Psoas muscle (tissue), 8 donors: ENCODE results near the gene ESYT1. TPM values are rescaled to one million over a fixed set of nuclear protein-coding genes. Genes with fewer than 3 reads are reported as not detected.

Source experiments
- ATAC-seq, 4 donors: fragments of 200-7000 bp; cut with Tn5 transposase; one replicate each; pipeline ENCODE4 v1.9.1; 2020; ENCODE audit warnings: moderate library complexity in 3 of 4, mild to moderate bottlenecking in 2 of 4
- DNase-seq, 2 donors: peaks; one replicate each; pipeline ENCODE4 v3.0.0-alpha.2; 2020
- H3K27ac ChIP-seq: fragments of 200-600 bp; one replicate; pipeline ENCODE4 v1.8.0; 2022
- H3K27me3 ChIP-seq, 3 donors: fragments of 200-600 bp in 1 of 3; one replicate each; pipeline versions ENCODE4 v1.6.1 to v1.8.0; 2013 to 2022; ENCODE audit warnings: low read length in 2 of 3, mild to moderate bottlenecking in 2 of 3, moderate library complexity in 1 of 3; ENCODE audit not compliant: insufficient read depth in 3 of 3
- H3K36me3 ChIP-seq, 2 donors: fragments of 200-600 bp in 1 of 2; one replicate each; pipeline versions ENCODE4 v1.6.1 to v1.8.0; 2013 to 2022; ENCODE audit warnings: low read depth in 1 of 2, mild to moderate bottlenecking in 1 of 2, moderate library complexity in 1 of 2; ENCODE audit not compliant: insufficient read depth in 1 of 2
- H3K4me1 ChIP-seq: fragments of 200-600 bp; one replicate; pipeline ENCODE4 v1.8.0; 2022
- H3K4me3 ChIP-seq: fragments of 200-600 bp; one replicate; pipeline ENCODE4 v1.8.0; 2022; ENCODE audit warnings: mild to moderate bottlenecking
- H3K9me3 ChIP-seq: fragments of 200-600 bp; one replicate; pipeline ENCODE4 v1.8.0; 2022
- WGBS, 3 donors: extraction: QIAGEN DNeasy Blood & Tissue Kit; methylation state at CpG; one replicate each; pipeline versions ENCODE4 v1.1.6 to v1.1.7; 2013; 5-methylcytosine and 5-hydroxymethylcytosine counted together
- intact Hi-C, 2 donors: fragments of 100-400 bp; cut with DNase I; formaldehyde crosslinking; loops; one replicate each; pipeline versions ENCODE4 v1.11.0 to v1.14.2; 2022
- polyA plus RNA-seq, 3 donors: library from polyadenylated mRNA; stranded (reverse); fragments of 200-250 nt; gene quantifications; one replicate each; pipeline ENCODE4 v1.2.3, GENCODE V29; 2013
- total RNA-seq, 4 donors: library from RNA; stranded (reverse); fragmentation: NEBNext Ultra II Directional in 2 of 4; extraction: Animal tissue kit (Norgen Biotek cat#: 25700) in 2 of 4; gene quantifications; one replicate each; pipeline versions ENCODE4 v1.2.1 to v1.2.4, GENCODE V29; 2021 to 2023
- TF ChIP-seq, protein P1 (sequence below): fragments of 200-600 bp; IDR thresholded peaks from one replicate; pipeline ENCODE4 v1.8.0; 2022; ENCODE audit warnings: antibody characterized with exemption
- donor health status: healthy with polysubstance abuse.
- donor health status: DM: no; HTN: no; CAD: no; lungs with moderate emphysema.
- donor health status: Bipolar disorder and iron deficiency.
- donor health status: healthy.
- donor health status: DM: yes; HTN: yes; CAD: no.
- donor health status: DM: no; HTN: no; CAD: no.
- donor health status: DM: no; HTN: no; CAD: no.
- donor health status: DM: yes; HTN: yes; CAD: no.

Gene ESYT1
- total and polyA plus RNA-seq, 7 donors = 20.2 to 57.4 (median 40.6) TPM

DNA sequence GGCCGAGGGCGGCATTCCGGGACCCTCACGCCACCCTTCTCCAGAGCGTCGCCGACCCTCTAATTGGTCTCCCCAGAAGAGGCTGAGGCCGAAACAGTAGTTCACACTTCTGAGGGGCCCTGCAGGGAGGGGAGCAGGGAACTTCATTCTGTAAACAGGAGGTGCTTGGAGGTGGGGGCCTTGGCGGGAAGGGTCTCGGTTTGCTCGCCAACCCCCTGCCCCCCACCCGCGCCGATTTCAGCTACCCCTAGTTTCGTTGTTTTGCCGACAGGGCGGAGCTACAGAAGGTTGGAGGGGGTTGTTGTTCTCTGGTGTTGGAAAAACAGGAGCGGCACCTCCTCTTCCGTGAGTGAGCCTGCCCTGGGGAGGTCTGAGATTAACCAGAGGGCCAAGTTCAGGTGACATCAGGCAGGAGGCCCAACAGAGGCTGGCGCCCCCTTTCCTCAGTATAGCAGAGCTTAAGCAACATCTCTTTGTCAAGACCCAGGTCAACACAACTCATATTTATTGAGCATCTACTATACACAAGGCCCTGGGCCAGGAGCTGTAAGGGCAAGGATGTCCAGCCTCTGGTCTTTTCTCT lies 47.4 kb upstream of the ESYT1 start:
- ATAC-seq (no peak), DNase-seq (peak in 1 of 2 donors; percentile 44)
- intact Hi-C loops = no loop called here
- H3K27ac ChIP-seq = no peak overlapping the region
- WGBS, 3 donors = 29 to 40% (median 38%) methylated on average over 20 of the region's 20 CpGs
- H3K27me3 ChIP-seq = peaks cover 0 to 9% (median 8%) of the 10 kb centered on the region in 3 donors
- peaks cover 3% of the 10 kb centered on the region for H3K4me1 ChIP-seq
- peak overlapping the region; percentile 72 for H3K4me3 ChIP-seq
- H3K36me3 ChIP-seq = no peaks in the 10 kb centered on the region
- TF ChIP-seq, protein P1, sequence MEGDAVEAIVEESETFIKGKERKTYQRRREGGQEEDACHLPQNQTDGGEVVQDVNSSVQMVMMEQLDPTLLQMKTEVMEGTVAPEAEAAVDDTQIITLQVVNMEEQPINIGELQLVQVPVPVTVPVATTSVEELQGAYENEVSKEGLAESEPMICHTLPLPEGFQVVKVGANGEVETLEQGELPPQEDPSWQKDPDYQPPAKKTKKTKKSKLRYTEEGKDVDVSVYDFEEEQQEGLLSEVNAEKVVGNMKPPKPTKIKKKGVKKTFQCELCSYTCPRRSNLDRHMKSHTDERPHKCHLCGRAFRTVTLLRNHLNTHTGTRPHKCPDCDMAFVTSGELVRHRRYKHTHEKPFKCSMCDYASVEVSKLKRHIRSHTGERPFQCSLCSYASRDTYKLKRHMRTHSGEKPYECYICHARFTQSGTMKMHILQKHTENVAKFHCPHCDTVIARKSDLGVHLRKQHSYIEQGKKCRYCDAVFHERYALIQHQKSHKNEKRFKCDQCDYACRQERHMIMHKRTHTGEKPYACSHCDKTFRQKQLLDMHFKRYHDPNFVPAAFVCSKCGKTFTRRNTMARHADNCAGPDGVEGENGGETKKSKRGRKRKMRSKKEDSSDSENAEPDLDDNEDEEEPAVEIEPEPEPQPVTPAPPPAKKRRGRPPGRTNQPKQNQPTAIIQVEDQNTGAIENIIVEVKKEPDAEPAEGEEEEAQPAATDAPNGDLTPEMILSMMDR = no peak
- no peaks in the 10 kb centered on the region for H3K9me3 ChIP-seq

DNA sequence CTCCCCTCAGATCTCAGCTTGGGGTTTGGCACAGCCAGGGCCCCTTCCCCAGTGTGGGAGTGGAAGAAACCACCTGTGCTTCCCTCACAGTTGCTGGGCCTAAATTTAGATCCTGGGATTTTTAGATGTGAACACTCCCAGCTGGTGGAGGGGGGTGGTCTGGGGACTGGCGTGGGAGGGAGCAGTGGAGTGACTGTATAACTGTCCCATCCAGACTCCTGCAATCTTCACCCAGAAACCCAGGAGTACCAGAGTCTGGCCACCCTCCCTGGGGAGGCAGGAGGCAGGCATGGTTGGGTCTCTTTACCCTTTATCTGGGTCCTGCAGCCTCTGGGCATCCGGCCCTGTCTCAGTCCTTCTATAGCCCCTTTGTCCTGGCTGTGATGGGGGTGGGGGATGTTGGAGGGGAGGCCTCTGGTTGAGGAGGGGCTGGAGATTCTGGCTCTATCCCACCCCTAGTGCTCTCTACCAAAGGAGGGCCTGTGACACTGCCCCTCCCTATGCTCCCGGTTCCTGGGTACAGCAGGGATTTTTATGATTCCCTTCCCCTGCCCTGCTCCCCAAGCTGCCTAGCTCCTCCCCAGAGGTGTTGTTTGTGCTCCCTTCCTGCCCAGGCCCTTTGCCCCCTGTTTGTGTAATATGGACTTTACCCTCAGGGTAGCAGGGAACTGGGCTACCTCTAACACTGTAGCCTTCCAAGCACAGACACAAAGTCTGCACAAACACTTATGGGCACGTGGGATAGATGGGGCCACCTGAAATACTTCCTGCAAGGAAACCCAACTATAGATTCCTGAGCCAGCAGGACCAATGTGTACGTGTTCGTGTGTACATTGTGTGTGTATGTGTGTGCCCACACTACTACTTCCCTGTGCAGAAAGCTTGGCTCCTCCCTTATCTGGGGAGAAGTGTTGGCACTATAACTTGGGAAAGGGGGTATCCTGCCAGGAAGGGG lies 46.4 kb upstream of the ESYT1 start:
- peaks cover 0 to 9% (median 8%) of the 10 kb centered on the region in 3 donors for H3K27me3 ChIP-seq
- H3K36me3 ChIP-seq = no peaks in the 10 kb centered on the region
- no peak overlapping the region for H3K27ac ChIP-seq
- intact Hi-C loops = no loop called here
- H3K4me1 ChIP-seq = peaks cover 3% of the 10 kb centered on the region
- ATAC-seq (no peak), DNase-seq (peak in 1 of 2 donors; percentile 34)
- no peaks in the 10 kb centered on the region for H3K9me3 ChIP-seq
- no peak overlapping the region for H3K4me3 ChIP-seq
- TF ChIP-seq, protein P1 = no peak
- 54 to 62% (median 54%) methylated on average over 6 of the region's 6 CpGs for WGBS, 3 donors

DNA sequence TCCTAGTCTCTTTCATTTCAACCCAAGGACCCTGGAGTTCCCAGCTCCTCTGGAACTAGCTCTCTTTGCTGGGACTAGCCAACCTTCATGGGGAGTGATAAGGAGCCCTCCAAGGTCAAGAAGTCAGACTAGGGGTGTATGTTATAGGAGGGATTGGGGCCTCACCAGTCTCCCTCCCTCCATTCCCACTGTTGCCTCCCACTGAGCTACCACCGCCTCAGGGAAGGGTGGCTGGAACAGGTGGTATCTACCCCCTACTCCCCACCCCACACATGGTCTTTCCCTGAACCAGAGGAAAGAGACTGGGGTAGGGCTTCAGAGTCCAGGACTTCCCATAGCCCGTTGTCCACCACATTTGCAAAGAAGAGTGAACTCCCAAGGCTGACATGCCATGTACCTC lies 45.7 kb upstream of the ESYT1 start:
- H3K4me1 ChIP-seq = peaks cover 3% of the 10 kb centered on the region
- H3K4me3 ChIP-seq = no peak overlapping the region
- ATAC-seq (no peak), DNase-seq (peak in 1 of 2 donors; percentile 15)
- TF ChIP-seq, protein P1 = no peak
- H3K9me3 ChIP-seq = no peaks in the 10 kb centered on the region
- intact Hi-C loops = no loop called here
- H3K36me3 ChIP-seq = no peaks in the 10 kb centered on the region
- no peak overlapping the region for H3K27ac ChIP-seq
- WGBS, 3 donors = 72 to 87% (median 81%) methylated on average over 2 of the region's 2 CpGs
- peaks cover 0 to 9% (median 8%) of the 10 kb centered on the region in 3 donors for H3K27me3 ChIP-seq

DNA sequence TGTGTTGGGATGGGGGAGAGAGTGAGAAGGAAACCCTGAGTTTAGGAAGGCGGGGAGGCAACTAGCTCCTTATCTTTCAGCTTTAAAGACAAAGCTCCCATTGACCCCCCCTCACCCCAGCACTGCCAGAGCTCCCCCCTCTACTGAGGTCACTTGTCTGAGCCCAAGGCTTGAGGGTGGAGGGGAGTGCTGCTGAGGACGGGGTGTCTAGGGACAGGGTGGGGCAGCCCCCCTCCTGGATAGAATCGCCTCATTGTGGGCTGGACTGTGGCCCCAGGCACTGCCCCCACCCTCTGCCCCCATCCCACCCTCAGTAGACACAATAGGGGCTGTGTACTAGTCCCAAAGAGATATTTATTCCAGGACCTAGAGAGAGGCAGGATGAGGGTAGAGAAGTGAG lies 45.1 kb upstream of the ESYT1 start:
- Histone ChIP-seq H3K36me3 (no peaks in the 10 kb centered on the region), H3K4me1 (peaks cover 3% of the 10 kb centered on the region), H3K27ac (no peak overlapping the region), H3K4me3 (no peak overlapping the region), H3K27me3 (peaks cover 0 to 8% (median 6%) of the 10 kb centered on the region in 3 donors), H3K9me3 (no peaks in the 10 kb centered on the region)
- intact Hi-C loops = no loop called here
- TF ChIP-seq, protein P1 = no peak
- 52 to 76% (median 66%) methylated on average over 3 of the region's 3 CpGs for WGBS, 3 donors
- ATAC-seq (no peak), DNase-seq (no peak)
